Stimulated activated CD4-positive, alpha-beta T cell treated with anti-CD3 and anti-CD28 coated beads, Interleukin-1b, Interleukin-23, amount 100 ng/mL, for 48 hours (primary cell): Measurements from ENCODE around the gene UFSP1.

Experiments used
- DNase-seq: peaks from one replicate; pipeline ENCODE4 v3.0.0-alpha.2; 2020

Gene UFSP1

GRCh38 chr7:100880645-100881044 lies 8.9 kb downstream of the UFSP1 start:
- no peak for DNase-seq

- no peak for DNase-seq
Observed at GRCh38 chr7:100879685-100880261, 9.7 kb downstream of the UFSP1 start.

- DNase-seq = no peak
Observed at GRCh38 chr7:100878685-100879084, 10.8 kb downstream of the UFSP1 start.

GRCh38 chr7:100878013-100878412 lies 11.5 kb downstream of the UFSP1 start:
- DNase-seq = no peak

GRCh38 chr7:100875356-100875751 lies 14.2 kb downstream of the UFSP1 start:
- DNase-seq = peak; percentile 58

DNA sequence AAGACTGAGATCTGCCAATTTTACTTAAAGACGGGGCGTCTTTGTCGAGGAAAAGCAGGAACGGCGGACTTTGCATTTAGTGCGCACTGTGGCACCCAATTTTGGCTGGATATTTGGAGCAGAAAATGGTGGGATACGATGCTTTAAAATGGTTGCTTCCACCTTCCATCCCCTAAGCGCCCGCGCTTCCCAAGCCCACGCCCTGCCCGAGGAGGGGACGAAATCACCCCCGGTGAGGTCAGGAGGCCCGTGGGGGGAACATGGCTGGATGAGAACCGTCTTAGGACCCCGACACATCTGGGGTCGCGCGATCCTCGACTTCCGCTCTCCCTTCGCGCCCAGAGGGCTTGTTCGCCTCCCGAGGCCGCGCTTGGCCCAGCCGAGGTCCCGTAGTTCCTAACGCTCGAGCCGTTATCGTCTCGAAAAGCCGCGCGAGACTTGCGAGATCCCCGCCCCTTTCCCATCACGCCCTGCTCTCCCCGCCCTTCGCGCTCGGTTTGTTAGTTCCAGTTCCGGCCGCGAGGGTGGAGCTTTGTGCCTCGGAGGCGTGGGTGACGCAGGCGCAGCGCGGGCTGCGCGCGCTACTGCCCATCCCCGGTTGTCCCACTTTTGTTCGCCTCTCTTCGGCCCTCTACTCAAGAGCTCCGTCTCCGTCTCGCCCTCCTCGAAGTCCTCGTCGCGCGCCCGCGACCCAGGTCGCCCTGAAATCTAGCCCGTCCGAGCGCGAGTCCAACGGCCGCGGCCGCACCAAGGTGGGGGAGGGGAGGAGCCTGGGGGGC lies 14.7 kb downstream of the UFSP1 start, which contains the start of gene SRRT:
SRRT (plus strand) TSS at position 527 of the 779 bp plus-strand sequence. CDS start 488 bp downstream, outside the sequence.
- DNase-seq = peak; percentile 99

GRCh38 chr7:100874300-100874576 lies 15.3 kb downstream of the UFSP1 start:
- DNase-seq = no peak

DNA sequence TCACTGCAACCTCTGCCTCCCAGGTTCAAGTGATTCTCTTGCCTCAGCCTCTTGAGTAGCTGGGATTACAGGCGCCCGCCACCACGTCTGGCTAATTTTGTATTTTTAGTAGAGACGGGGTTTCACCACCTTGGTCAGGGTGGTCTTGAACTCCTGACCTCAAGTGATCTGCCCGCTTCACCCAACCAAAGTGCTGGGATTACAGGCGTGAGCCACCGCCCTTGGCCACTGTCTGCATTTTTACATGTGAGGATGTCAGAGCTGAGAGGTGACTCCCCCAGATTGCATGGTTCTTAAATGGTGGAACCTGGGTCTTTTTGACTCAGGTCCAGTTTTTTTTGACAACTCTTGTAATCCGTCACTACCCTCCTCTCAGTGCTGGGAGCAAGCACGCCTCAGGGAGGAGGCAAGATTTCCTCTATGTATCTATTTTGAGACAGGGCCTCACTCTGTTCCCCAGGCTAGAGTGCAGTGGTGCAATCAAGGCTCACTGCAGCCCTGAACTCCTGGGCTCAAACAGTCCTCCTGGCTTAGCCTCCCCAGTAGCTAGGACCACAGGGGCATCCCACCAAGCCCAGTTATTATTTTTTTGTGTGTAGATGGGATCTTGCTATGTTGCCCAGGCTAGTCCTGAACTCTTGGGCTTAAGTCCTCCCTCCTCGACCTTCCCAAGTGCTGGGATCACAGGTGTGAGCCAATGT lies 15.8 kb downstream of the UFSP1 start:
- DNase-seq = no peak

- DNase-seq = no peak
Observed at GRCh38 chr7:100867776-100868485, 21.6 kb downstream of the UFSP1 start.

- DNase-seq = peak; percentile 74
Observed at GRCh38 chr7:100867040-100867775, 22.3 kb downstream of the UFSP1 start, which contains the start of gene TRIP6. Gene TRIP6 (plus strand): TSS chr7:100867387. CDS start chr7:100867498, 111 bp downstream.

GRCh38 chr7:100866729-100867039 lies 22.8 kb downstream of the UFSP1 start:
- DNase-seq = no peak

DNA sequence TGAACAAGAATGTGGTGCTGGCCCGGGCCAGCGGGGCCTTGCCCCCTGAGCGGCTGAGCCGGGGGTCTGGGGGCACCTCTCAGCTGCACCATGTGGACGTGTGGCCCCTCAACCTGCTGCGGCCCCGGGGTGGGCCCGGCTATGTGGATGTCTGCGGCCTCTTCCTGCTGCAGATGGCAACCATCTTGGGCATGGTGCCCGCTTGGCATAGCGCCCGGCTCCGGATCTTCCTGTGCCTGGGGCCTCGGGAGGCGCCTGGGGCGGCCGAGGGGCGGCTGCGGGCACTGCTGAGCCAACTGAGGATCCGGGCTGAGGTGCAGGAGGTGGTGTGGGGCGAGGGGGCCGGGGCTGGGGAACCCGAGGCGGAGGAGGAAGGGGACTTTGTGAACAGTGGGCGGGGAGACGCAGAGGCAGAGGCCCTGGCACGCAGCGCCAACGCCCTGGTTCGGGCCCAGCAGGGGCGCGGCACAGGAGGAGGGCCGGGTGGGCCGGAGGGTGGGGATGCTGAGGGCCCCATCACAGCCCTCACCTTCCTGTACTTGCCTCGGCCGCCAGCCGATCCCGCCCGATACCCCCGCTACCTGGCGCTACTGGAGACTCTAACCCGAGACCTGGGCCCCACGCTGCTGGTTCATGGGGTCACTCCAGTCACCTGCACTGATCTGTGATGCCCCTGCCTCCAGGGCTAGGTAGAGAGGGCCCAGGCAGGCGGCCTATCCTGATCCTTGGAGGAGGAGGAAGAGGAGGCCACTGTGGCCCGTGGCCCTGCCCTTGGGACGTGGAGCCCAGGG lies 23.4 kb downstream of the UFSP1 start:
- DNase-seq = no peak

DNA sequence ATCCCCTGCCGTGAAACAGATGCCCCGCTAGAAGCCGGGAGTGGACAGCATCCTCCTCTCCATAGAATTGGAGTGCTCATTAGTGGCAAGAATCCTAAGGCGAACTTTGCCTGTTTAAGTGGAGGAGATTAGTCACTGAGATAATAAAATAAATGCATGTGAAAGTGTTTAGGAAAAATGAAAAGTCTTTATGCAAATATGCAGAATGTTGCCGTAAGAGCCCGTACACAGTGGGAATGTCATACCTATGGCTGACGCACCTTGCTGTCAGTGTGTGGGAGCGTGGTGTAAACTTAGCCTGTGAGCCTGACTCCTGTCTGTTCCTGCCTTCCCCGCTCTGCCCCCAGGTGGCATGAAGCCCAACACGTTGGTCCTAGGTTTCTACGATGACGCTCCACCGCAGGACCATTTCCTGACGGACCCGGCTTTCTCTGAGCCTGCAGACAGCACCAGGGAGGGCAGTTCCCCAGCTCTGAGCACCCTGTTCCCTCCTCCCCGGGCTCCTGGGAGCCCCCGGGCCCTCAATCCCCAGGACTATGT lies 24.1 kb downstream of the UFSP1 start:
- DNase-seq = no peak

DNA sequence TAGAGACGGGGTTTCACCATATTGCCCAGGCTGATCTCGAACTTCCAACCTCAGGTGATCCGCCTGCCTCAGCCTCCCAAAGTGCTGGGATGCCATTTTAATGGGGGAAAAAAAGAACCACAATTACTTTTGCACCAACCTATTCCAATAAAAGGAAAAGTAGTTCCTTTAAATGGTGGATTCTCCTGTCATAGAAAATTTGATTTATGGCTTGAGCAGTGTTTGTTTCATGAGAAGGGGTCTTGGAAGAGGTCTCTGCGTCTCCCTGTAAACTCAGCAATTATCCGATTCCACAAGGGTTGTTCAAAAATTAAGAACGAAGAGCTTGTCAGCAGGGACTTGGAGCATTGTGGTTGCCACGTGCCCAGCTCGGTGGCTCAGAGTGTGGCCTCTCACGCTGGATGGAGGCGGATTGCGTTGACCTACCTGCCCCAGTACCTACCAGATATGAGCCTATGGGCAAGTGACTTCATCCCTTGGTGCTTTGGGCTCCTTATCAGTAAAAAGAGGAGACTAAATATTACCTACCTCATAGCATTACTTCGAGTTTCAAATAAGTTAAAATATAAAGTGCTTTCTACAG lies 25.2 kb downstream of the UFSP1 start:
- no peak for DNase-seq

- no peak for DNase-seq
Observed at GRCh38 chr7:100863406-100863950, 26.0 kb downstream of the UFSP1 start.

DNA sequence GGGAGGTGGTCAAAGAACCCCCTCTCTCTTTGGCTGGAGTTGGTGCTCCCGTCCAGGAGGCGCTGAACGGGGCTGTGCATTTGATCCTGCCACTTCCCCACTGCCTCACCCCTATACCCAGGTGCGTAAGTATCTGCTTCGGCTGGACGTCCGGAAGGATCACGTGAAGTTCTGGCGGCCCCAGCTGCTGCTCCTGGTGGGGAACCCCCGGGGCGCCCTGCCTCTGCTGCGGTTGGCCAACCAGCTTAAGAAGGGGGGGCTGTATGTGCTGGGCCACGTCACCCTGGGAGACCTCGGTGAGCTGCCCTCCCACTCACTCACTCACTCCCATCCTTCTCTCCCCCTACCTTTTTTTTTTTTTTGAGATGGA lies 27.9 kb downstream of the UFSP1 start:
- DNase-seq = no peak

DNA sequence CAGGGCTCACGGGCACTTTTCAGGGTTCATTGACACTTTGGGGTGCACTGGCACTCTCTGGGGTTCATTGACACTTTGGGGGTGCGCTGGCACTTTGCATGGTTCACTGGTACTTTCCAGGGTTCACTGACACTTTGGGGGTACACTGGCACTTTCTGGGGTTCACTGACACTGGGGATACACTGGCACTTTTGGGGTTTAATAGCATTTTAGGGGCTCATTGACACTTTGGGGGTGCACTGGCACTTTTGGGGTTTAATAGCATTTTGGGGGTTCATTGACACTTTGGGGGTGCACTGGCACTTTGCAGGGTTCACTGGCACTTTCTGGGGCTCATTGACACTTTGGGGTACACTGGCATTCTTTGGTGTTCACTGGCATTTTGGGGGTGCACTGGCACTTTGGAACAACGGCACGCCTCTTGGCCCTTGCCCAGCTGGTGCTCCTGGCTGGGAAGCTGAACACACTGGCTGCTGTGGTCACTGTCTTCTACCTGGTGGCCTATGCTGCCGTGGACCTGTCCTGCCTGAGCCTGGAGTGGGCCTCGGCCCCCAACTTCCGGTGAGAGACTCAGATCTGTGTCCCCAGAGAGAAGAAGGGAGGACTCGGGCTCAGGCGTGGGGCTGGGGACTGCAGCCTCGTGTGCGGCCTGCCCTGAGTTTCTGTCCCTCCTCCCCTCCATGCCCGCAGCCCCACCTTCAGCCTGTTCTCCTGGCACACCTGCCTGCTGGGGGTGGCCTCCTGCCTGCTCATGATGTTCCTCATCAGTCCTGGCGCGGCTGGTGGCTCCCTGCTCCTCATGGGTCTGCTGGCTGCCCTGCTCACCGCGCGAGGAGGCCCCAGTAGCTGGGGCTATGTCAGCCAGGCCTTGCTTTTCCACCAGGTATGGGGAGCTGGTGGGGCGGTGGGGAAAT lies 28.6 kb downstream of the UFSP1 start:
- DNase-seq = no peak

DNA sequence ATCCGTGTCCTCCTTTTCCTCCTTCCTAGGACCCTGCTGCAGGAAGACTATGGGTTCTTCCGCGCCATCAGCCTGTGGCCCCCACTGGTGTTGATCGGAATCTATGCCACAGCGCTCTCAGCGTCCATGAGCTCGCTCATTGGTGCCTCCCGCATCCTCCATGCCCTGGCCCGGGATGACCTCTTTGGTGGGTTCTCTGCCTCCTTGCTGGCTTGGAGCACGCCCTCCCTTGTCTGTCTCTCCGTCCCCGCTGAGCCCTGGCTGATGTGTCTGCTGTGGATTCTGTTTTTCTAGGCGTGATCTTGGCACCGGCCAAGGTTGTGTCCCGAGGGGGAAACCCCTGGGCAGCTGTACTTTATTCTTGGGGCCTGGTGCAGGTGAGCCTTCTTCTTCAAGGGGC lies 29.7 kb downstream of the UFSP1 start:
- no peak for DNase-seq

DNA sequence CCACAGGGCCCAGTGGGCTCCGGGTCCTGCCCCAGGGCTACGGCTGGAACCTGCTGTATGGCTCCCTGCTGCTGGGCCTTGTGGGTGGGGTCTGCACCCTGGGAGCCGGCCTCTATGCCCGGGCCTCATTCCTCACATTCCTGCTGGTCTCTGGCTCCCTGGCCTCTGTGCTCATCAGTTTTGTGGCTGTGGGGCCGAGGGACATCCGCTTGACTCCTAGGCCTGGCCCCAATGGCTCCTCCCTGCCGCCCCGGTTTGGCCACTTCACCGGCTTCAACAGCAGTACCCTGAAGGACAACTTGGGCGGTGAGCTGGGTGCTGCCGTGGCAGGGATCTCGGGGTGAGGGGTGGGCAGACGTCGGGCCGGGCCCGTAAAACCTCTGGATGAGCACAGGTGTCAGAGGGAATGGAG lies 32.6 kb downstream of the UFSP1 start:
- no peak for DNase-seq

GRCh38 chr7:100855515-100855914 lies 34.0 kb downstream of the UFSP1 start:
- no peak for DNase-seq
